Mesenchymal stem cell (in vitro differentiated cells and primary cell): Measurements from ENCODE around the gene HELZ2.

Experiments used
- DNase-seq: peaks from one replicate; pipeline ENCODE4 v3.0.0-alpha.2; 2013
- H2AFZ ChIP-seq: one replicate; pipeline ENCODE4 v1.6.1; 2013; ENCODE audit warnings: low read depth, mild to moderate bottlenecking, control low read depth, inconsistent platforms, low read length, moderate library complexity
- H2AK5ac ChIP-seq: 2 replicates; pipeline ENCODE4 v1.6.1; 2013; ENCODE audit warnings: low read length, moderate library complexity, mild to moderate bottlenecking, inconsistent platforms; ENCODE audit not compliant: severe bottlenecking
- H2BK120ac ChIP-seq: one replicate; pipeline ENCODE4 v1.6.1; 2013; ENCODE audit warnings: low read depth, mild to moderate bottlenecking, inconsistent platforms, low read length, moderate library complexity
- H2BK12ac ChIP-seq, 2 experiments: one replicate each; pipeline ENCODE4 v1.6.1; 2013; ENCODE audit warnings: inconsistent platforms in 2 of 2, low read length in 2 of 2, mild to moderate bottlenecking in 2 of 2, moderate library complexity in 2 of 2, control low read depth in 1 of 2
- H2BK15ac ChIP-seq: one replicate; pipeline ENCODE4 v1.6.1; 2013; ENCODE audit warnings: mild to moderate bottlenecking, low read depth, inconsistent platforms; ENCODE audit not compliant: poor library complexity, severe bottlenecking
- H2BK5ac ChIP-seq: 2 replicates; pipeline ENCODE4 v1.6.1; 2013; ENCODE audit warnings: low read depth, mild to moderate bottlenecking, low read length, control low read depth, inconsistent platforms; ENCODE audit not compliant: poor library complexity, severe bottlenecking
- H3K14ac ChIP-seq, 2 experiments: one replicate each; pipeline ENCODE4 v1.6.1; 2013; ENCODE audit warnings: inconsistent platforms in 2 of 2, low read length in 2 of 2, control low read depth in 1 of 2, mild to moderate bottlenecking in 1 of 2, moderate library complexity in 1 of 2
- H3K18ac ChIP-seq, 2 experiments: one replicate each; pipeline ENCODE4 v1.6.1; 2013; ENCODE audit warnings: inconsistent platforms in 2 of 2, low read length in 2 of 2, control low read depth in 1 of 2, low read depth in 1 of 2, mild to moderate bottlenecking in 1 of 2
- H3K23ac ChIP-seq, 2 experiments: one replicate each; pipeline ENCODE4 v1.6.1; 2013; ENCODE audit warnings: inconsistent platforms in 2 of 2, low read length in 2 of 2, mild to moderate bottlenecking in 2 of 2, moderate library complexity in 2 of 2, control low read depth in 1 of 2
- H3K27ac ChIP-seq: 2 replicates; pipeline ENCODE4 v1.5.1; 2013; ENCODE audit warnings: mild to moderate bottlenecking, moderate library complexity, low read length, control low read depth, inconsistent platforms; ENCODE audit not compliant: poor library complexity, severe bottlenecking
- H3K27me3 ChIP-seq, 2 experiments: 2 replicates each; pipeline versions ENCODE4 v1.6.1 to v1.7.0; 2013; ENCODE audit warnings: low read length in 2 of 2, mild to moderate bottlenecking in 2 of 2, moderate library complexity in 2 of 2, control low read depth in 1 of 2, inconsistent platforms in 1 of 2; ENCODE audit not compliant: control insufficient read depth in 1 of 2, insufficient read depth in 1 of 2
- H3K36me3 ChIP-seq, 2 experiments: 2 replicates each; pipeline versions ENCODE4 v1.6.1 to v1.7.0; 2013; ENCODE audit warnings: low read length in 2 of 2, control low read depth in 1 of 2, inconsistent platforms in 1 of 2, low read depth in 1 of 2, mild to moderate bottlenecking in 1 of 2; ENCODE audit not compliant: insufficient read depth in 2 of 2, control insufficient read depth in 1 of 2
- H3K4ac ChIP-seq, 2 experiments: one replicate each; pipeline ENCODE4 v1.6.1; 2013; ENCODE audit warnings: inconsistent platforms in 2 of 2, low read length in 2 of 2, mild to moderate bottlenecking in 2 of 2, moderate library complexity in 2 of 2, control low read depth in 1 of 2, low read depth in 1 of 2
- H3K4me1 ChIP-seq: 2 replicates; pipeline ENCODE4 v1.6.1; 2013; ENCODE audit warnings: low read depth, low read length, control low read depth; ENCODE audit not compliant: control insufficient read depth, insufficient read depth
- H3K4me2 ChIP-seq: 2 replicates; pipeline ENCODE4 v1.6.1; 2013; ENCODE audit warnings: low read length, mild to moderate bottlenecking, inconsistent platforms; ENCODE audit not compliant: poor library complexity, severe bottlenecking
- H3K4me3 ChIP-seq, 2 experiments: 2 replicates each; pipeline versions ENCODE4 v1.5.1 to v1.7.0; 2013; ENCODE audit warnings: low read length in 2 of 2, mild to moderate bottlenecking in 2 of 2, control low read depth in 1 of 2, low read depth in 1 of 2; ENCODE audit not compliant: insufficient read depth in 1 of 2
- H3K79me1 ChIP-seq: replicated peaks from 2 replicates; pipeline ENCODE4 v1.6.1; 2013; ENCODE audit warnings: mild to moderate bottlenecking, control low read depth, low read length, inconsistent platforms; ENCODE audit not compliant: poor library complexity, severe bottlenecking
- H3K9ac ChIP-seq: 2 replicates; pipeline ENCODE4 v1.7.0; 2013; ENCODE audit warnings: mild to moderate bottlenecking, low read length, moderate library complexity
- H3K9me3 ChIP-seq: 2 replicates; pipeline ENCODE4 v1.7.0; 2013; ENCODE audit warnings: mild to moderate bottlenecking, low read length; ENCODE audit not compliant: control insufficient read depth
- H4K8ac ChIP-seq: one replicate; pipeline ENCODE4 v1.6.1; 2013; ENCODE audit warnings: inconsistent platforms, mild to moderate bottlenecking, low read length, moderate library complexity
- H4K91ac ChIP-seq: one replicate; pipeline ENCODE4 v1.6.1; 2013; ENCODE audit warnings: mild to moderate bottlenecking, low read length, inconsistent platforms
- WGBS: methylation state at CpG from one replicate; pipeline ENCODE4 v1.1.7; 2013; ENCODE audit warnings: mixed read lengths; 5-methylcytosine and 5-hydroxymethylcytosine counted together

HELZ2 gene

DNA sequence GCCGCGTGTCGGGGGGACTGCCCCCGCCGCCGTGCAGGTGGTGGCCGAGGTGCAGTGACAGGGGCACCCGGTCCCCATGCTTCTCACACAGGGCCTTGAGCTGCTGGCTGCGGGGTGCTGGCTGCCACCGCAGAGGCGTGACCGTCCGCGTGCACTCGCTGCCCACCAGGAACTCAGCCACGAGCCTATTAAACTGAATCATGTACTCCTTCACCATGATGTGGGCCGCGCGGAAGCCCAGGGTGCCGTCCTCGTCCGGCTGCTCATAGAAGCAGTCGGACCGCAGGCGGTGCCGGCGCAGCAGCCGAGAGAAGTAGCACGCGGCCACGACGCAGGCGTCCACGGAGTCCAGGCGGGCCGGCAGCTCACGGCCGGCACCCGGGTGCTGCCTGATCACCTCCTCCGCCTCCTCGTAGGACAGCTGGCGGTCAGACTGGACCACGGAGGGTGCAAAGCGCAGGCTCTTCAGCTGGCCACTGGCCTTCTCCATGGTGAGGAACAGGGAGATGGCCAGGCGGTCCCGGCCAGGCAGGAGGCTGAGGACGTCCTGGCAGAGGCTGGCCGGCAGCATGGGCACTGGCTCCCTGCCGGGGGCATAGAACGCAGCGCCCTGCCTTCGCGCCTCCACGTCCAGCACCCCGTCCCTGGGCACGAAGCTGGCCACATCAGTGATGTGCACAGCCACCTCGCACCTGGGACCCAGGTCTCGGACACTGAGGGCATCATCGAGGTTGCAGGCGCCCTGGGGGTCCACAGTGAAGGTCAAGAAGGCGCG, 9.8 kb downstream of the HELZ2 start:
- Histone ChIP-seq H2AFZ (no peak overlapping the region), H2BK15ac (no peak overlapping the region), H4K91ac (no peak overlapping the region), H3K14ac (no peak overlapping the region), H3K27me3 (no peaks in the 10 kb centered on the region), H3K79me1 (peaks cover 1% of the 10 kb centered on the region), H3K23ac (no peak overlapping the region), H3K36me3 (peaks cover 47 to 95% of the 10 kb centered on the region in 2 experiments), H4K8ac (no peak overlapping the region), H3K4ac (no peak overlapping the region), H3K4me1 (peaks cover 18% of the 10 kb centered on the region), H3K4me3 (no peak overlapping the region), H3K9me3 (no peaks in the 10 kb centered on the region), H2BK120ac (no peak overlapping the region), H2BK12ac (no peak overlapping the region), H3K18ac (no peak overlapping the region), H2BK5ac (no peak overlapping the region), H3K9ac (no peak overlapping the region), H3K27ac (no peak overlapping the region), H2AK5ac (no peak overlapping the region), H3K4me2 (no peak overlapping the region)
- DNase-seq = no peak
- 96% methylated on average over 62 of the region's 62 CpGs for WGBS

- H3K79me1 ChIP-seq = peaks cover 1% of the 10 kb centered on the region
- no peak overlapping the region for H4K8ac ChIP-seq
These were observed 10.7 kb downstream of the HELZ2 start for GRCh38 chr20:63563225-63563935.

DNA sequence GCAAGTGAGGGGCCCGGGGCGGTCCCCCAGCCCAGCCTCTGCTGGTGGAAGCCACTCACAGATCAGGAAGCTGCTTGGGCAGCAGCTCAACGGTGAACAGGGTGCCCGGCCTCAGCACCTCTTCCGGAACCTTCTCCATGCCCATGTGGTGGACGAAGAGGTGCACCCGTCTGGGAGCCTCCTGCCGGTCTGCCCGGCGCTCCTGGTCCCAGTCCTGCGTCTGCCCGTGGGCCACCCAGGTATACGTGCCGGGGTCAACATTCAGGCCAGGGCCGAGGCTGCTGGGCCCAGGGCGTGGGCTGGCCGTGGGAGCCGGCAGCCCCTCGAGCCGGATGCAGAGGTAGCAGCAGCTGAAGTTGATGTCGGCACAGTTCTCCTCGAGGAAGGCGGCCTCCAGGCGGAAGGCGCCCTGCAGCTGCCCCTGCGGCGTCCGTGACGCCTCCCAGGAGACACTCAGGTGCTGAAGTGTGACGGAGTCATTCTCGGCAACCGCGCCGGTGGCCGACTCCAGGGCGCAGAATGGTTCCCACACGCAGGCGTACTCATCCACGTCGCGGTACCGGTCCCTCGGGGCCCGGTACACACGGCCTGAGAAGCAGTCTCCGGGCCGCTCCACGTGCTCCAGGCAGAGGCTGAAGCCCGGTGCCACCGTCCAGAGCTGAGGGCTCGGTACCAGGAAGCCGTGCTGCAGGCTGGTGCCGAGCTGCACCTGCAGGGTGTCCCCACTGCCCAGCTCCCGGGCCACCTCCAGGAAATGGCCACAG, 11.4 kb downstream of the HELZ2 start:
- Histone ChIP-seq H4K91ac (no peak overlapping the region), H2BK5ac (no peak overlapping the region), H3K27me3 (no peaks in the 10 kb centered on the region), H3K23ac (no peak overlapping the region), H3K4ac (no peak overlapping the region), H2AFZ (no peak overlapping the region), H3K9me3 (no peaks in the 10 kb centered on the region), H2BK120ac (no peak overlapping the region), H2BK15ac (no peak overlapping the region), H3K4me3 (no peak overlapping the region), H3K14ac (no peak overlapping the region), H3K79me1 (peaks cover 1% of the 10 kb centered on the region), H3K4me1 (peaks cover 4% of the 10 kb centered on the region), H4K8ac (no peak overlapping the region), H3K27ac (no peak overlapping the region), H2AK5ac (no peak overlapping the region), H2BK12ac (no peak overlapping the region), H3K9ac (no peak overlapping the region), H3K18ac (no peak overlapping the region), H3K4me2 (no peak overlapping the region), H3K36me3 (peaks cover 55 to 88% of the 10 kb centered on the region in 2 experiments)
- WGBS = 96% methylated on average over 54 of the region's 54 CpGs
- DNase-seq = no peak

More at GRCh38 chr20:63563225-63563935, 10.7 kb downstream of the HELZ2 start:
- Histone ChIP-seq H4K91ac (no peak overlapping the region), H2AK5ac (no peak overlapping the region), H2BK120ac (no peak overlapping the region), H3K4me3 (no peak overlapping the region), H2BK12ac (no peak overlapping the region), H3K36me3 (peaks cover 54 to 92% of the 10 kb centered on the region in 2 experiments), H3K18ac (no peak overlapping the region), H2AFZ (no peak overlapping the region), H3K4me2 (no peak overlapping the region), H3K14ac (no peak overlapping the region), H3K9me3 (no peaks in the 10 kb centered on the region), H3K27me3 (no peaks in the 10 kb centered on the region), H3K27ac (no peak overlapping the region), H2BK15ac (no peak overlapping the region), H3K23ac (no peak overlapping the region), H3K4ac (no peak overlapping the region), H3K9ac (no peak overlapping the region), H2BK5ac (no peak overlapping the region), H3K4me1 (peaks cover 11% of the 10 kb centered on the region)
- 96% methylated on average over 55 of the region's 55 CpGs for WGBS
- no peak for DNase-seq
